Stimulated activated CD8-positive, alpha-beta memory T cell treated with anti-CD3 and anti-CD28 coated beads, Interleukin-7, amount 100 ng/mL, for 4 hours (primary cell): ENCODE measurements around the gene TGFBI.

Experiments
- DNase-seq, 2 donors: peaks; one replicate each; pipeline ENCODE4 v3.0.0-alpha.2; 2020; ENCODE audit warnings: low read depth in 2 of 2

TGFBI gene

DNA sequence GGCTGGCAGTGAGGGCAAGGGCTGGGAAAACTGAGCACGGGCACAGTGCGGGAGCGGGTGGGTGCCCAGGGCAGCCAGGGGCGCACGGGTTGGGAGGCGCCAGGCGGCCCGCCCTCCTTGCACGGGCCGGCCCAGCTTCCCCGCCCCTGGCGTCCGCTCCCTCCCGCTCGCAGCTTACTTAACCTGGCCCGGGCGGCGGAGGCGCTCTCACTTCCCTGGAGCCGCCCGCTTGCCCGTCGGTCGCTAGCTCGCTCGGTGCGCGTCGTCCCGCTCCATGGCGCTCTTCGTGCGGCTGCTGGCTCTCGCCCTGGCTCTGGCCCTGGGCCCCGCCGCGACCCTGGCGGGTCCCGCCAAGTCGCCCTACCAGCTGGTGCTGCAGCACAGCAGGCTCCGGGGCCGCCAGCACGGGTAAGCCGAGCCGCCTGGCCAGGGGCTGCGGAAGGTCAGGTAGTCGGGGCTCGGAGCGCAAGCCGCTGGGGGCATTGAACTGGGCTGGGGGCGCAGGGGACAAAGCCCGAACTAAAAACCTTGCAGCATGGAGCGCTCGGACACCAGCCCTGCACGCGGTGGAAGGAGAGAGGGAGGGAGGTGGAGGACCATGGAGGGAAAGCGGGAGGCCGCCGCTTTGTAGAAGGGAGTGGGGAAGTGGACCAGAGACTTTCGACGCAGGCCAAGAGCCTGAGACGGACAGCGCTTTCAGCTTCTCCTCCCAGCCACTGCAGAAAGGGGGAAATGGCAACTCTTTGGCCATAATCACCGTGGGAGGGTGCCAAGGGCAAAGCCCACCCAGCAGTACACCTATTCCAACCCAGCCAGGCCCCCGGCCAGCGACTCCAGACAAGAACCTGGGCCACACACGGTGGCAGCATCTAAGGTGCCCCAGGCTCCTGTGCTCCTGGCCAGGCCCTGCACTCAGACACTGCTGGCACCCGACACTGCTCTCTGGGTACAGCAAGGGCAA, at the start of gene TGFBI:
TGFBI (plus strand) TSS at position 207 of the 961 bp plus-strand sequence; CDS start at position 275, 68 bp downstream.
- no peak for DNase-seq

DNA sequence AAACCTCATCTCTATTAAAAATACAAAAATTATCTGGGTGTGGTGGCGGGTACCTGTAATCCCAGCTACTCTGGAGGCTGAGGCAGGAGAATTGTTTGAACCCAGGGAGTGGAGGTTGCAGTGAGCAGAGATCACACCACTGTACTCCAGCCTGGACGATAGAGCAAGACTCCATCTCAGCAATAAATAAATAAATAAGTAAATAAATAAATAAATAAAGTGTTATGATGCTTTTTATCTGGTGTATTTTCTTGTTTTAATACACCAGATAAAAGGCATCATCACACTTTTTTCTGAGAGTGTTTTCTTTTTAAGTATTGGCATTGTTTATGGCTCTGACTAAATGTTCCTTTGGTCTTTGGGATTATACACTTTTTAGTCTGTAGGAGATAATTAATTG, 49.8 kb upstream of the TGFBI start:
- DNase-seq: no peak

DNA sequence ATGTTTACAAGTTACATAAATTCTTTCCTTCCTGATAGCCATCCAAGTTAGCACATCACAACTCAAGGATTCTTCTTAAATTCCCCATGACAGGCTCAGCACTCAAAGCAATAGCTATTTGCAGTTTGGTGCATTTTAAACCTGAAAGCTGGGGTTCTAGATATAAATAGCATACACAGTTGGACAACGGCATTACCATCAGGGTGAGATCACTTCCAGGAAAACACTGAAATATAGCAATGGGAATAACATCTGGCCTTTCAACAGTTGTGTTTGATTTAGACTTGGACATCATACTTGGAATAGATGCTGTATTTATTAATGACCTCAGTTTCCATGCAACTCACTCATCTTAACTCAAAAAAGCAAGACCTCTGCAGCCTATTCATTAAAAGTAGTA, 49.3 kb upstream of the TGFBI start:
- no peak for DNase-seq

DNA sequence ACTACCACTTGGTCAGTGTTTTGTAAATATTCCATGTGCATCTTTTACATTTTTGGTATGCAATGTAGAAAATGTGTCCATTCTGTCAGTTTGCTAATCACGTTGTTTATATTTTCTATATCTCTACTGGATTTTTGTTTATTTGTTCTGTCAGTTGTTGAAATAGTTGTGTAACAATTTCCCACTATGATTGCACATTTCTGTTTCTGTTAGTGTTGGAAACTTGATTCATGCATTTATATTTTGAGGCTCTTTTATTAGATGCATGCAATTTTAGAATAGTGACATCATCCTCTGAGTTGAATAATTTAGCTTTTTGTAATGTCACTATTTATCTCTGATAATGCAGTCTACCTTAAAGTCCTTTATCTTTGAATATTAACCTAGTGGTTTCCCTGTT, 48.2 kb upstream of the TGFBI start:
- DNase-seq: no peak

DNA sequence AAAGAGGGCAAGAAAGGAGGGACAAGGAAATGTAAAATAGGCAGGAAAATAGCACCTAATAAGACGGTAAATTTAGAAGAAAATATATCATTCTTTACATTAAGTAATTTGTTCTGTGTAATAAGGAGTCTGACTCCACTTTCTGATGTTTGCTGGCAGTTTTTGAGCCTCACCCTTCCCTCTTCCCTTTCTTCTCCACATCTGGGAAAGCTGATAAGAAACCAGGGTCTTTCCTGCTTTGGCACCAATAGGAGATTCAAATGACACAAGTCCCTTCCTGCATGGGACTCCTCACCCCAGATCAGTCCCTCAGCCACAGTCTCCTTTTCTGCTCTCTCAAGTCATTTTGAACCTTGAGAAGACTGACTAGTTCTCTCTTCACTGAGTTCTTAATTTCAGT, 42.8 kb upstream of the TGFBI start:
- no peak for DNase-seq

DNA sequence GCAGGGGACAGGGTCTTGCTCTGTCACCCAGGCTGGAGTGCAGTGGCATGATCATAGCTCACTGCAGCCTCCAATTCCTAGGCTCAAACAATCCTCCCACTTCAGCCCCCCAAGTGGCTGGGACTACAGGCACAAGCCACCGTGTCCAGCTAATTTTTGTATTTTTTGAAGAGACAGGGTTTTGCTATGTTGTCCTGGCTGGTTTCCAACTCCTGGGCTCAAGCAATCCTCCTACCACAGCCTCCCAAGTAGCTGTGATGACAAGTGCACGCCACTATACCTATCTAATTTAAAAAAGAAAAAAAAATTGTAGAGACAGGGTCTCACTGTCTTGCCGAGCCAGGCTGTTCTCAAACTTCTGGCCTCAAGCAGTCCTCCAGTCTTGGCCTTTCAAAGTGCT, 42.4 kb upstream of the TGFBI start:
- DNase-seq: no peak

DNA sequence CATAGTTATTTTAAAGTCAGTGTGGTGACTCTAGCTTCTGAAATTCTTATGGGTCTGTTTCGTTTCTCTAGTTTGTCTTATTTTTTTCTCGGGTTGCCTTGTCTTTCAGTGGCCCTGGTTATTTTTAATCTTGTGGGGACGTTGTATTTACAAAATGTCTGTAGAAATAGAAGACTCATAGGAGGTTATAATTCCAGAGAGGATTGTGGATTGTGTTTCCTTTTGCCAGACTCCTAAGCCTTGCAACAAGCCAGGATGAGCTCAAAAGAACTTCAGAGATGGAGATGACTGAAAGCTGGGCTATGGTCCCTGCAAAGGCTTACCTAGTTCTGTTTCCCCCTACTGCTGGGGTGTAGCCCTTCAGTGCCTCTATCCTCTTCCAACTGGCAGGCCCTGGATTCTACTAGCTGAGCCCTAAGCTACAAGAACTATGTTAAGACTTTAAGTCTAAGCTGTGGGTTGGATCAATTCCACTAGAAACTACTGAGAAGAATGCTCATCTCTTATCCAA, 41.8 kb upstream of the TGFBI start:
- no peak for DNase-seq

DNA sequence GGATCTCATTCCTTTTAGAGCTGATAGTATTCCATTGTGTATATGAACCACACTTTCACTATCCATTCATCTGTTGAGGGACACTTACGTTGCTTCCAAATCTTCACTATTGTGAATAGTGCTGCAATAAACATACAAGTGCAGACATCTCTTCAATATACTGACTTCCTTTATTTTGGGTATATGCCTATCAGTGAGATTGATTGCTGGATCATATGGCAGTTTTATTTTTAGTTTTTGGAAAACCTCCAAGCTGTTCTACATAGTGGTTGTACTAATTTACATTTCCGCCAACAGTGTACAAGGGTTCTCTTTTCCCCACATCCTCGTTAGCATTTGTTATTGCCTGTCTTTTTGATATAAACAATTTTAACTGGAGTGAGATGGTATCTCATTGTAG, 40.2 kb upstream of the TGFBI start:
- DNase-seq: no peak

DNA sequence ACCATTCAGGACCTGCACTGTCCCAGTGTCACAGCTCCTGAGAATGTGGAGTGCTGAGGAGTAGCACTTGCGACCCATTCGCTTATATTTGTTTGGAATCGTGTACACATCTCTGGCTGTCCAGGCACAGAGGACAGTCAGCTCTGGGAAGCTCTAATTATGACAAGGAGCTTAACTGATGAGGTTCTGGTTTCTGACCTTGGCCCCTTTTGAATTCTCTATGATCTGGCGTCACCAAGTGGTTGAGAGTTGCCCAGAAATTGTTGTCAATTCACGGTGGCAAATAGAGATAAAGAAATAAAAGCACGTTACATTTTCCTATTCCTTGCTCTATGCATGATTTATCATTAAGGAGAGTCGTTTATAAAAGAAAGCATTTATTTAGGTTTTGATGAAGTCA, 39.1 kb upstream of the TGFBI start:
- no peak for DNase-seq

DNA sequence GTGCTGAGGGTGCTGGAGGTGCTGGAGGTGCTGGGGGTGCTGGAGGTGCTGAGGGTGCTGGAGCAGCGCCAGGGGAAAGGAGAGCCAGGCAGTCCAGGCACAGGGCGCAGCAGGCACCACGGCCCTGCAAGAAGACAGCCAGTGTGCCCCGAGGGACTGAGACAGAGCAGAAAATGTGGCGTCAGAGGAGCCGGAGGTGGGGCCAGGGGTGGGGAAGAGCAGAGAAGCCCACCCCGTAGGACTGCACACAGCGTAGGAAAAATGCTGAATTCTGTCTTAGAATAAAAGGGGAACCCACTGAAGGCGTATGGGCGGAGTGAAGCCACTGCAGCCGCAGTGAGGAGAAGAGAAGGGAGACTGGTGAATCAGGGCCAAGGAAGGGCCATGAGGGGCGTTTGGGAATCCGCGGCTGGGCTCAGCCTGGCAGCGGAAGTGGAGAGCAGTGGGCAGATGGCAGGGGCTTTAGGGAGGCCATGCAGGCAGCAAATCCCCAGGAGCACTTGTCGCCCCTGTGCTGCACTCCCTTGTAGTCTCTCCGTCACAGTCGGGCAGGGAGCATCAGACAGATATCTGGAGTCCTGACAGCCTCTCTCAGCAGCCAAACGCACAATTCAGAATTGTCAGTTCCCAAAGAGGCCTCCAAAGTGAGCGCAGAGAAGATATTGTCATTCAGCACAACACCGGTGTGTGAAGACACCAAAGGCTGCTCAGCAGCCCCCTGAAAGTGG, 38.1 kb upstream of the TGFBI start:
- no peak for DNase-seq

DNA sequence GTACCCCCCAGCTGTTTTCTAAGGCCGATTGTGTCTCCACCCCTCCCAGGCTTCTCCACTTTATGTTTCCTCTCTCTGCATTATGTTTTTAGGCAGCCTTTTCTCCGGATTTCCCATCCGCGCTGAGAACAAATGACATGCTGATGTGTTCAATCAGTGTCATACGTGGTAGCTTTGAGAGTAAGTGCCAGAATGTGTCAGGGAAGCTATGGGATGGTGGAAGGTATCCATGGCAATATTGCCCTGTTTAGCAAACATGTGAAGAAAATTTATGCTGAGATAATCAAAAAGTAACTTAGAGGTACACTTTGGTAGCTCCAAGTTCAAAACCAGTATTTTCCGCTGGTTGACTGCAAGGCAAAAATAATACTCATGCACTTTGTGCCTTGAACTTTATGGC, 37.4 kb upstream of the TGFBI start:
- DNase-seq: no peak

DNA sequence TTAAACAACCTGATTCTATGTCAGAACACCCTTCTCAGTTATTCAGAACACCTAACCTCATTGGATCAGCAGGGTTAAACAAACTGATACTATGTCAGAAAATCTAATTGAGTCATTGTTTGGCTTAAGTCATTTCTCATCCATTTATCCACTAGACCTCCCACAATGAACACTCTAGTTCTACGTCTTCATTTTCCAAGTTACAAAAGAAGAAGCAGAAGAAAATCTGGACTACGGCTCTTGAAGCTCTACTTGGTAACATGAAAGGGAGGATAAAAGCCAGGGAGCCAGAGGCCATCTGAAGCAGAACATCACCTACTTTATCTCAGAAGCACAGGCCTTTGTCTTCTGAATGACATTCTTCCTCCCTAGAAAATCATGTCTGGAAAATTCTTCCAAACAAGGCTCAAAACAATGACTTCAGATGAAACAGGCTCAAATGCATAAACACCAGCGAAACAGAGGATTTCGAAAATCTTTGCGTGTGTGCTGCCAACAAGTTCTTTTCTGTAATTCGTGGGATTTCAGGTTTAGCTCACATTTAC, 35.4 kb upstream of the TGFBI start:
- DNase-seq: no peak

DNA sequence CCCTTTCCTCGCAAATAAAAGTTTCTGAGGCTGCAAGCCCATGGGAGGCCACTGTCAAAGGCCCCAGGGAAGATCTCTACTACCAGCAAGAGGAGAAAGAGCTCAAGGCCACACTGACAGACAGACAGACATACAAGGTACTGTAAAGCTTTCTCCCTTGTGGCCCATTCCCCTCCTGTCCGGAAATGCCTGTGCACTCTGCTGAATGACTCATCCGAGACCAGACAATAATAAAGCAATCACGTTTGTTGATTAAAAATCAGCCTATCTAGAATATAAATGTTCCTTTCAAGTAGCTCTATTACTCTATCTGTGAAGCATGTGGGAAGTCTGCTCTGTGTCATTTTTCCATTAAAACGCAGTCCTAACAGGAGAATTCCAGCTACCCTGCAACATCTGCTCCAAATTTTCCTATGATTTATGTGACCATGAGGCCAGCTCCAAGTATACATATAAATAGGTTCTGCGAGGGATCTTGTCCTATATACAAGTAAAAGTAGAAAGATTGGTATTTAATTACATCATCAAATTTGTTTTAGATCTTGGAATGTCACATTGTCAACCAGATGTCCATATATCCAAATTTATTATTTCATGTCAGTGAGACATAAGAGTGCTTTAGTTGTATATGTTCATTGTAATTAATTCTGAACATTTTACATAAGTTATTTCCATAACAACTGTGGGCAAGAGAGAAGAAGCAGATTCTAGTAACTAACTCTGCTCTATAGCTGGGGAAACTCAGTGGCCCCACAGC, 34.7 kb upstream of the TGFBI start:
- DNase-seq: no peak

DNA sequence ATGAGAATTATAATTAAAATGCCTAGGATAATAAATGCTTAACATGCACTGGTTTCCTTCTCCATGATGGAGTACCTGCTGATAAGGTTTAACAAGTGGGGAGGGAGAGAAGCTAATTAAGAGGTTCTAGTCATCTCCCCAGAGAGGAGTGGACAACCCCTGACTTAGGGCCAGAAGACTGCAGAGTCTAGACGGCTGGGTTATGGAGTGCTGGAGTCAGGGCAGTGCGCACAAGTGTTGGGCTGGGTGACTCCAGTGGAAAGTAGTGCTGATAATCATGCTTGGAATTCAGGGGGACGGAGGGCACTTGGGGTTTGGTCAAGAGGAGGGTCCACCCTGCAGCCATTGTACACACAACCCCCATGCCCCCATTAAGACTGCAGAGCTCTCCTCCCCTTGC, 32.8 kb upstream of the TGFBI start:
- DNase-seq: no peak

DNA sequence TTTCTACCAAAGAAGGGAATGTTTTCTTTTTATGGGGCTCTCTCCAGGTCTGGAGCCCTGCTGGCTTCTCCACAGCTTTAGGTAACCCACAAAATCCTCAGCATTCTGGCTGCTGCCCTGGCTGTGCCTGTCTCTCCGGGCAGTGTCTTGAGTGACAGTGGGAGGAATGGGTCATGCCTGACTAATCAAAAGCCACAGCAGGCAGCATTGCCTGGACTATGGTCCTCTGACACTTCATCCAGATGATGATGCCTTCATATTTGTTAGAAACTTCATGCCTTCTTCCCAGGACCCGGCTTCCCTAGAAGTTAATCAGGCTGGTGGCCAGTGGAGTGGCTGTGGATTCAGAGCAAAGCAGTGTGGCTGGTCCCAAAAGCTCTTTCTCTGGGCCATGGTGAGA, 32.2 kb upstream of the TGFBI start:
- DNase-seq: no peak

DNA sequence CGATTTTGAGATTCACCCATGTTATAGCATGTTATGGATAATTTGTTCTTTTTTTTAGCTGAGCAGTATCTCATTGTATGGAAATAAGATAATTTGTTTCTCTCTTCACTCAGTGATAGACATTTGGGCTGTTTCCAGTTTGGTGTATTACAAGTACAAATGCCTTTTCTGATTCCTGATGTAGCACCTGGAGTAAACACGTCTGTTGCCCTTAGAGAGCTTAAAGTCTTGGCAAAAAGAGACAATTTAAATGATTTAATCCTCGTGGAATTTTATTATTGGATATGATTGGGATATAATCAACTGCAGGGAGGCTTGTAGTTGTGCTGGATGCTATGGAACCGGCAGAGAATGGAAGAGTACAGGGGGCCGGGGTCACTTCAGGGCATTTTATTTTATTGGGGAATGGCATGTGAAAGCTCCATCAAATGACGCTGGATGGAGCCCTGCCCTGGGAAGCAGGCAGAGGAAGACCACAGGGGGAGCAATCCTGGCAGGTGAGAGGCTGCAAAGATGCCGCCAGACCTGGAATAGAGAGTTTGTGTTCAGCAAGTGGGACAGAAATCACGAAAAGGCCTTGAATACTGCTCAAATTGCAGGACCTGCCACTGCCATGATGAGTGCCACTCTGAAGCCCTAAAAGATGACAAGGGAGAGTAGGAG, 31.0 kb upstream of the TGFBI start:
- DNase-seq: no peak

DNA sequence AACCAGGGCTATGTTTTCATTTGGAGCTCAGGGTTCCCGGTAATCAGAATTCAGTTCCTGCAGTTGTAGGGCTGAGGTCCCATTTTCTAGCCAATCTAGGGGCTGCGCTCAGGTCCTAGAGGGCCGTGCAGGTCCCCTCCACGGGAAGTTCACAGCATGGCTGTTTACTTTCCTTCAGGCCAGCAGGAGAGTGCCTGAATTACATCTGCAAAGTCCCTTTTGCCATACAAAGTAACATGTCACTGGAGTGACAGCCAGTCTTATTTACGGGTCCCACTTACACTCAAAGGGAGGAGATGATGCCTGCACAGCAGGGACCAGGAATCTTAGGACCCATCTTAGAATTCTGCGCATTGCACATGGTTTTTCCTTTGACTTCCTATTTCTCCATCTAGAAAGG, 29.9 kb upstream of the TGFBI start:
- no peak for DNase-seq

DNA sequence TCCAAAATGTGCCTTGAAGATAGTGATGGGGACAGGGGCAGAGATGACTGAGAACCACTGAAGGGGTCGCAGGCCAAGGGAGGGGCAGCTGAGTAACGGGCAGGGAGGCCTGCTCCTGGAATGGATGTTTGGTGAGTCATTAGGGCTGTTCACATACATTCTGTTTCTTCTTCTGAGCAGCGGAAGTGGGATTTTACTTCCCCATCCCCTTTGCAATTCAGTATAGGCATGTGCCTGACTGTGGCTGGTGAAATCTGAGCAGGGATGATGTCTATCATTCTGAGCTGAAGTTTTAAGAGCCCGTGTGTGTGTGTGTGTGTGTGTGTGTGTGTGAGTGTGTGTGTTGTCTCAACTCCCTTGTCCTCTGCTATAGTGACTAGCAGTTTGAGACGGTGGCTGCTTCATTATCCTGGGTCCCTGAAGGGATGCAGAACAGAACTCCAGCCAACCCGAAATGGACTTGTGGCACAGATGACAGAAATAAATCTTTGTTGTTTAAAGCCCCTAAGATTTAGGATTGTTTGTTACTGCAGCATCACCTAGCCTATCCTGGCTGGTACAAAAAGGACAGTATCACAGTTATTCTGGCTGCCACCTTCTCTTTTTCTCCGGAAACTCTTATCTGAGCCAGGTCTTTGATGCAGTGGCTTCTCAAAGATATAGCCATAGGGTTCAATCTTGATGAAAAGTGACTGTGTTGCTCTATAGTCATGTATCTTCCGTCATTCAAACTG, 29.2 kb upstream of the TGFBI start:
- DNase-seq: no peak

DNA sequence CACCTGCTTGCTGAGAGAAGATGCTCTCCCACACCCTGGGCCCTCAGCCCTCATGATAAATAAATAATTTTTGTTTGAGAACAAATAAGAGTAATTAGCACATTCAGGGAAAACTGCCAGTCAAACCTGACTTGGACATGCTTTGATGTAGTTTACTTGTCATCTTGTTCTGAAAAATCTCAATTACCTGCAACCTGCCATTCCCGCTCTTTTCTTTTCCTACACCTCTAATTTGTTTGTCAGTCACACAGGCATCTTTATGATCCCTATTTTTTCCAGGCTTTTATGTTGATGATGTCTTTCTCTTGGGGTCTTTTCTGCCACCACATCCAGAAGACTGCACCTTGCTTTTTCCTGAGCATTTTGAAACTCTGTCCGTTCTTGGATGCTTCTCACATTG, 28.6 kb upstream of the TGFBI start:
- DNase-seq: no peak

DNA sequence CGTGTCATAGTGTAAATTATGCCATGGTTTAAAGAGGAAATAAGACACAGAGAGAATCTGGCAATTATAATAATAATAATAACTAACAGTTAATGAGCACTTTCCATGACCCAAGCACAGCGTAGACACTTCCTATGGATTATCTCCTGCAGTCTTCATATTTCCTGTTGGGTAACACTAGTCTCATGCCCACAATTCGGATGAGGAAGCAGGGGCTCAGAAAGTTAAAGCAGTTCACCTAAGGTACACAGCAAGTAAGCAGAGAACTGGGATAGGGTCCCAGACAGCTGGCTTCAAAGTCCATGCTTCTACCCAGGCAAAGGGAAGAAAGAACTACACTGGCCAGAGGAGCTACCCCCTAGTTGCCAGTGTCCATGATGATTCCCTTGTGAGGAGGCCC, 27.9 kb upstream of the TGFBI start:
- no peak for DNase-seq
